K562 (cell line): Measurements from ENCODE around the gene NPTXR. TPM values are rescaled to one million over a fixed set of nuclear protein-coding genes. Genes with fewer than 3 reads are reported as not detected.

ENCODE experiments used
- CHD1 ChIP-seq: fragments of 200-600 bp; sonication (generic); IDR thresholded peaks from one replicate; pipeline ENCODE4 v1.6.1; 2012; ENCODE audit warnings: mild to moderate bottlenecking, moderate library complexity, low read length, inconsistent platforms
- CREB1 ChIP-seq, 2 experiments: sonication (generic) in 1 of 2; formaldehyde crosslinking in 1 of 2; IDR thresholded peaks; 2 replicates each; pipeline versions ENCODE4 v1.6.1 to v1.8.0; 2012 to 2022; ENCODE audit warnings: inconsistent platforms in 1 of 2, mild to moderate bottlenecking in 1 of 2, missing genetic modification reagents in 1 of 2, moderate library complexity in 1 of 2
- CTBP1 ChIP-seq: fragments of 450-650 bp; IDR thresholded peaks from 2 replicates; pipeline ENCODE4 v1.6.1; 2016; ENCODE audit warnings: borderline replicate concordance
- FIP1L1 ChIP-seq: fragments of 200-400 bp; formaldehyde crosslinking; IDR thresholded peaks from 2 replicates; pipeline ENCODE4 v1.6.1; 2018; ENCODE audit warnings: mild to moderate bottlenecking, low read depth, low read length; ENCODE audit not compliant: poor library complexity, severe bottlenecking
- FUS ChIP-seq: fragments of 200-400 bp; formaldehyde crosslinking; optimal IDR thresholded peaks from 2 replicates; pipeline ENCODE3; 2017; ENCODE audit warnings: low read depth, low read length
- JUN ChIP-seq, 2 experiments: sonication (generic) in 1 of 2; formaldehyde crosslinking in 1 of 2; IDR thresholded peaks; 2 replicates each; pipeline versions ENCODE4 v1.6.1 to v1.8.0; 2012 to 2022; ENCODE audit warnings: borderline replicate concordance in 2 of 2, mild to moderate bottlenecking in 2 of 2, improper control_type of control experiment in 1 of 2, low read depth in 1 of 2, low read length in 1 of 2, missing genetic modification reagents in 1 of 2
- MTA3 ChIP-seq: fragments of 450-650 bp; formaldehyde crosslinking; IDR thresholded peaks from 2 replicates; pipeline ENCODE4 v1.6.1; 2017; ENCODE audit warnings: mild to moderate bottlenecking, borderline replicate concordance
- NCOA6 ChIP-seq: fragments of 450-650 bp; IDR thresholded peaks from 2 replicates; pipeline ENCODE4 v1.6.1; 2017; ENCODE audit warnings: mild to moderate bottlenecking
- NRF1 ChIP-seq, 2 experiments: fragments of 450-650 bp; IDR thresholded peaks in 1 of 2; conservative IDR thresholded peaks in 1 of 2; 2 replicates each; pipeline ENCODE4 v1.6.1; 2014; ENCODE audit warnings: mild to moderate bottlenecking in 2 of 2
- PHF8 ChIP-seq: fragments of 200-600 bp; sonication (generic); IDR thresholded peaks from 2 replicates; pipeline ENCODE4 v1.6.1; 2012; ENCODE audit warnings: mixed run types, mild to moderate bottlenecking, inconsistent platforms, low read length, moderate library complexity, borderline replicate concordance
- RBFOX2 ChIP-seq: fragments of 200-400 bp; formaldehyde crosslinking; IDR thresholded peaks from 2 replicates; pipeline ENCODE4 v1.6.1; 2017; ENCODE audit warnings: low read depth, mild to moderate bottlenecking, low read length, moderate library complexity
- REST ChIP-seq, 2 experiments: fragments of 450-650 bp; formaldehyde crosslinking in 1 of 2; IDR thresholded peaks; 2 replicates each; pipeline versions ENCODE4 v1.4.0 to v1.6.1; 2014 to 2020; ENCODE audit warnings: mild to moderate bottlenecking in 2 of 2, borderline replicate concordance in 1 of 2, low read depth in 1 of 2
- SLC30A9 ChIP-seq: fragments of 250-450 bp; sonication (Bioruptor Pico); IDR thresholded peaks from 2 replicates; pipeline ENCODE4 v1.8.0; 2022; ENCODE audit warnings: mild to moderate bottlenecking, moderate library complexity
- TCFL5 ChIP-seq: fragments of 250-450 bp; sonication (Bioruptor Pico); conservative IDR thresholded peaks from 2 replicates; pipeline ENCODE4 v1.6.1; 2021; ENCODE audit warnings: mild to moderate bottlenecking, moderate library complexity, matching md5 sums
- ZBTB7A ChIP-seq: IDR thresholded peaks from 2 replicates; pipeline ENCODE4 v1.6.1; 2011; ENCODE audit warnings: low read depth, mild to moderate bottlenecking, low read length, moderate library complexity, borderline replicate concordance; ENCODE audit not compliant: control insufficient read depth
- ZKSCAN1 ChIP-seq: fragments of 150-350 bp; IDR thresholded peaks from 2 replicates; pipeline ENCODE4 v1.6.1; 2016; ENCODE audit warnings: low read depth, low read length
- ZNF277 ChIP-seq: fragments of 250-450 bp; sonication (Bioruptor Pico); IDR thresholded peaks from 2 replicates; pipeline ENCODE4 v1.8.0; 2022; ENCODE audit warnings: inconsistent platforms, mild to moderate bottlenecking, moderate library complexity, borderline replicate concordance
- ZNF431 ChIP-seq: sonication (generic); formaldehyde crosslinking; IDR thresholded peaks from 2 replicates; pipeline ENCODE4 v1.8.0; 2022; ENCODE audit warnings: mild to moderate bottlenecking, missing genetic modification reagents
- ZSCAN32 ChIP-seq: fragments of 450-650 bp; formaldehyde crosslinking; IDR thresholded peaks from 2 replicates; pipeline ENCODE4 v1.4.0; 2020; ENCODE audit warnings: mild to moderate bottlenecking, moderate library complexity
- polyA plus RNA-seq, 8 experiments: library from polyadenylated mRNA; depleted of rRNA in 4 of 8; stranded (reverse) in 5 of 8; unstranded in 3 of 8; fragments of >200 nt; fragmentation: Nextera tagmentation in 2 of 8; fragmentation: Illumina TruSeq in 1 of 8; extraction: Ambion mirVana in 2 of 8; extraction: Trizol in 1 of 8; gene quantifications; 2 replicates each; pipeline versions ENCODE4 v1.2.1 to v1.2.3, GENCODE V29; 2011 to 2014; ENCODE audit warnings: inconsistent platforms in 1 of 8, missing spikeins in 1 of 8
- total RNA-seq, 7 experiments: library from RNA; depleted of rRNA in 6 of 7; stranded (reverse); fragments of >200 nt in 6 of 7; fragmentation: Illumina TruSeq in 2 of 7; extraction: Trizol in 2 of 7; gene quantifications; 2 replicates each; pipeline versions ENCODE4 v1.2.1 to v1.2.3, GENCODE V29; 2011 to 2021; ENCODE audit warnings: low replicate concordance in 1 of 7

NPTXR gene
- total and polyA plus RNA-seq, 9 of the 15 experiments (the other 6 are each of a cell fraction or from before 2014, with no cell fraction given): 0.01 to 3.1 (median 1.1) TPM

- TF ChIP-seq ZNF277 (CRISPR knock-in tag) (no peak), CREB1 (IDR thresholded peaks at IDR 0.05) (no peak), CREB1 (CRISPR knock-in tag; IDR thresholded peaks at IDR 0.05) (0 out of 2 replicates have a peak, but pooled peaks have one; percentile 16), ZSCAN32 (CRISPR knock-in tag) (no peak), REST (IDR thresholded peaks at IDR 0.05; ENCODE audit: borderline replicate concordance) (peak; percentile 30; the same call in 1 of the 2 replicates), REST (CRISPR knock-in tag; IDR thresholded peaks at IDR 0.05; ENCODE audit: low read depth) (no peak), FUS (peak; percentile 17), NCOA6 (peak; percentile 73; the same call in 1 of the 2 replicates), PHF8 (peak; percentile 28; the same call in 1 of the 2 replicates), CHD1 (peak; percentile 60), JUN (IDR thresholded peaks at IDR 0.05; ENCODE audit: borderline replicate concordance, low read depth, low read length) (no peak), JUN (CRISPR knock-in tag; IDR thresholded peaks at IDR 0.05; ENCODE audit: borderline replicate concordance) (no peak), MTA3 (no peak), ZNF431 (CRISPR knock-in tag) (no peak), SLC30A9 (no peak), RBFOX2 (peak; percentile 60), ZKSCAN1 (peak; percentile 11; the same call in 1 of the 2 replicates), TCFL5 (CRISPR knock-in tag) (no peak), FIP1L1 (peak; percentile 73), ZBTB7A (peak; percentile 35; the same call in 1 of the 2 replicates), CTBP1 (peak; percentile 90), NRF1 (conservative IDR thresholded peaks at IDR 0.05 in 1 of 2, IDR thresholded peaks at IDR 0.05 in 1 of 2) (peak in 1 of 2 experiments; percentile 70; a peak in 2 of 4 replicates)
These were observed 599 bp downstream of the NPTXR start (continued) for GRCh38 chr22:38843201-38843656.
